IPS DF 4.7 (cell line): ENCODE measurements around the gene MITF.
"Not testable (repeated sequence)": the region's sequence is repeated elsewhere in the genome, so short reads cannot be mapped to it uniquely, and the experiment has no call there.

Experiments used
- DNase-seq: peaks from one replicate; pipeline ENCODE4 v3.0.0-alpha.2; 2013; ENCODE audit warnings: low spot score; ENCODE audit errors: extremely low read depth

Gene MITF

DNA sequence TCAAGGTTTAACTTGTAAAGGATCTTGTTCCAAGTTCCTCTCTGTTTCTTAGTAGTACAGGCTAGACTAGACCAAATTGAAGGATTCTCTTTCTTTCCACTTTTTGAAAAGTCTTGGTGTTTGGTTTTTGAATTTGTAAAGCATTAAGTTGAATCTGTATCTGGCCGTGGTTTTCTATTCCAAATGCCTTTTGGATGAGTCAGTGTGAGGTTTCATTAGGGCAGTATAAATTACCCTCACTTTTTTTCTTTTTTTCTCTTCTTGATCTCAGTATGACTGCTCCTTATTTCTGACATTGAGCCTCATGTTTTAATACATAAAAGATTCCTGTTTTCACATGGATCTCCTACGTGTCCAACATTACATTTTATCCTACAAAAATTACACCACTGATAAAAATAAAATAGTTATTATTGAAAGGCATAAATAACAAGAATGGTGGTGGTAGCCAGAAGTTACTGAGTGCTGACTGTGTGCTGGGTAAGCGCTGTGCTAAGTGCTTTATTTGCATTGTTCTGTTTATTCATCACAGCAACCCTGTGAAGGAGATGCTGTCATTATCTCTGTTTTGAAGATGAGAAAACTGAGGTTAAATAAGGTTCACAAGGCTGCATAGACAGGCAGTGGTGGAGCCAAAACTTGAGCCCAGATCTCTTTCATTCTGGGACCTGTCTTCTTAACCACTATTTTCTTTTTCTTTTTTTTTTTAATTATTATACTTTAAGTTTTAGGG lies 48.3 kb downstream of the MITF start:
- DNase-seq, result no peak

- DNase-seq, result no peak
Measured at GRCh38 chr3:69791106-69791505, 51.8 kb downstream of the MITF start.

DNA sequence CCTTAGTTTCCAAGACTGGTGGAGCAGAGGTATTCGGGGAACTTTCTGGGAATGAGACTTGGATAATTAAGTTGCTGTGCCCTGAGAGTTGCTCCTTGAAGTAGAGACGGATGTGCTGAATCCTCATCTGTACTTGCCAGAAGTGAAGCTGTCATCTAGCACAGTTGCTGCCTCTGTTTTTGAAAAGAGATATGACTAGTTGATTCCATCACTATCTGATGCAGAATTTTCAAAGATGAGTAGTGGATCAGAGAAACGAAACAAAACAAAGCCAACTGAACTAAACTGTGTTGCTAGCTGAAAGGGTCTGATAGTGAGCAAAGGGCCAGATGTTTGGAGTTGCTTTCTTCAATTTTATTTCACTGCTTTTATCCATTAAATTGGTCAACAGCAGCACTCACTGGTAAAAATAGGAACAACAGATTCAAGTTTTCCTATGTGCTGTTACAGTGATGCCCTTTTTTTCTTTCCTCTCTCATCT lies 52.7 kb downstream of the MITF start:
- no peak for DNase-seq

DNA sequence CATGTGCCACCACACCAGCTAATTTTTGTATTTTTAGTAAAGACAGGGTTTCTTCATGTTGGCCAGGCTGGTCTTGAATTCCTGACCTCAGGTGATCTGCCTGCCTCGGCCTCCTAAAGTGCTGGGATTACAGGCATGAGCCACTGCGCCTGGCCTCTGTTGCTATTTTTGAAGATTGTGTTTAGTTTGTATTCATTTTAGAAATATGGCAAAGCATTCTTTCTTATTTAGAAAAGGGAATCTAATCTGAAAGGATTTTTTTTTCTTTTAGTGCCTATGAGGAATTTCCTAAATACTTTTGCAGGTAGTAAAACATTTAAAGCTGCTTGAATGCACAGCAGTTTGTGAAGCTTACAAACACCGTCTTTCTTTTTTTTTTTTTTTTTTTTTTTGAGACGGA lies 56.9 kb downstream of the MITF start:
- DNase-seq, result not testable (repeated sequence)

GRCh38 chr3:69803681-69804270 lies 64.5 kb downstream of the MITF start:
- DNase-seq, result no peak

- no peak for DNase-seq
Measured at GRCh38 chr3:69805491-69805890, 66.2 kb downstream of the MITF start.

- DNase-seq, result no peak
Measured at GRCh38 chr3:69806735-69807438, 67.6 kb downstream of the MITF start.

- no peak for DNase-seq
Measured at GRCh38 chr3:69807674-69808073, 68.4 kb downstream of the MITF start.

GRCh38 chr3:69809076-69809835 lies 70.0 kb downstream of the MITF start:
- DNase-seq, result no peak

GRCh38 chr3:69811452-69812401 lies 72.5 kb downstream of the MITF start:
- DNase-seq, result no peak

DNA sequence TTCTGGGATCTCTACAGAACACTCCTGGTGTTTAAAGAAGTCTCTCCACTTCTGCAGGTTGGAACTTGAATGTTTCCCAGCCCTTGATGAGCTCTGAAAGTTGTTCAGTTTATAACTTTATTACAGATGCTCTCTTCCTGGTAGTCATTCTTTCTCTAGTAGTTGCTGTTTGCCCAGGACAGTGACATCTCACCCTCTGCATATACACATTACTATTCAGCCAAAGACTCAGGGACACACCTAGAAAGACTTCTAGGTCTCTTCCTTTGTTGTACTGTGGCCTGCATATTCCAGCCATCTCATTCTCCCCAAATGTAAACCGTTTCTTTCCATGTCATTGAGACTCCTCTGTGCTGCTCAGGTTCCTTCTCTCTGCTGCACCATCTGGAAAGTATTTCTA lies 76.7 kb downstream of the MITF start:
- no peak for DNase-seq

DNA sequence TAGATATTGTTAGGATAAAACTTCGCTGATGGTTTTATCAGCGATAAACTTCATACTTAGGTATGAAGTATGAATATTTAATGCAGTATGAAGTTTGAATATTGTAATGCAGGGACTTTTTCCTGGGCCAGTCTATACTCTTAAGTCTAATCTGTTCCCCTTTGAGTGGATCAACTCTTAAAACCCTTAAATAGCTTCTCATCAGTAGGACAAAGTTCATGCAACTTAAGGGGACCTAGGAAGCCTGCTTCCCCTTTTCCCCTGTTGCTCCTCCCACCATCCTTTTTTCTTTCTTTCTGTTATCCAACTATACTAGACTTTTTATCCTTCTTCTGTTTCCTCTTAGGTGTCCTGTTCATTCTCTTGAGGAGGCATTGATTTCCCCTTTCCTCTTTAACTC lies 78.7 kb downstream of the MITF start:
- DNase-seq, result no peak

- DNase-seq, result no peak
Measured at GRCh38 chr3:69819282-69819681, 80.0 kb downstream of the MITF start.

- DNase-seq, result no peak
Measured at GRCh38 chr3:69821133-69821532, 81.9 kb downstream of the MITF start.

GRCh38 chr3:69823743-69824142 lies 84.5 kb downstream of the MITF start:
- no peak for DNase-seq

DNA sequence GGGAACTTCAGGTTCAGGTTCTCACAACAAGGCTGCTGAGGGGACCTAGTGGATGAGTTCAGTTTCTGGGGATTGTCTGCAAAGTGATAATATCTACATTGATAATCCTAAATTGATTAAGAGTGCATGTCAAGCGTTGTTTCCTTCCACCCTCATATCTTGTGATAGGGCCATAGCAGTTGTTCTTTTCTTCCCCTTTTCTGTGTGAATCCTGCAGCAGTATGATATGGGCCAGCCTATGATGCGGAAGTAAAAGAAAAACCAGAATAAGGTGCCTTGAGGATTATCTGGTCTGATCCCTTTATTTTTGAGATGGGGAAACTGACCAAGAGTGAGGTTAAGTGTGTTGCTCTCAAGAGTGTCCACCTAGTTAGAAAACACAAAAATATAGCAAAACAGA lies 86.2 kb downstream of the MITF start:
- DNase-seq, result no peak

- DNase-seq, result no peak
Measured at GRCh38 chr3:69827127-69827526, 87.9 kb downstream of the MITF start.

- no peak for DNase-seq
Measured at GRCh38 chr3:69828817-69829216, 89.6 kb downstream of the MITF start.

GRCh38 chr3:69830147-69830546 lies 90.9 kb downstream of the MITF start:
- no peak for DNase-seq

DNA sequence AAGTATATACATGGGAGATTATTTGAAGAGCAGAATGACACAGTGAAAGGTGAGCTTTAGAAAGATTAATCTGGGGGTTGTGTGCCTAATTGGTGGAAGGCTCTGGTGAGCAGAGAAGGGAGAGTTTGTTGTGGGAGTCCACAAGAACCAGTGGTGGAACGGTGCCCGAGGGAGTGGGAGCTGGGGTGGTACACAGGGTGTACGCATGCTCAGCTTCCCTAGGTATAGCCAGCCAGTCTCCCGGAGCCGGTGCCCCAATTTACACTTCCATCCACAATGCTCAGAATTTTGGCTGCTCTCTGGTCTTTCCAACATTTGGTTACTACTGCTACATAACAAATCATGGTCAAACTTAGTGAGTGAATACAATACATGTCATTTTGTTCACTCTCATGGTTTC lies 92.5 kb downstream of the MITF start:
- no peak for DNase-seq

GRCh38 chr3:69833591-69833990 lies 94.3 kb downstream of the MITF start:
- DNase-seq, result no peak
